Thyroid gland (tissue), 4 donors: Measurements from ENCODE around the gene HHLA2.
"Not testable (repeated sequence)": the region's sequence is repeated elsewhere in the genome, so short reads cannot be mapped to it uniquely, and the experiment has no call there.

ENCODE experiments used
- CTCF ChIP-seq, 6 experiments: fragments of 200-600 bp in 3 of 6; fragments of 450-650 bp in 3 of 6; sonication (generic) in 3 of 6; IDR thresholded peaks; one replicate each; pipeline ENCODE4 v1.5.1; 2016 to 2019; ENCODE audit warnings: antibody characterized with exemption in 6 of 6, mild to moderate bottlenecking in 2 of 6, inconsistent platforms in 1 of 6, moderate library complexity in 1 of 6
- POLR2A ChIP-seq, 2 donors: fragments of 450-650 bp; IDR thresholded peaks; one replicate each; pipeline ENCODE4 v1.6.1; 2017; ENCODE audit warnings: antibody characterized with exemption in 2 of 2, mild to moderate bottlenecking in 2 of 2, moderate library complexity in 1 of 2

GRCh38 chr3:108268235-108268634 lies 28.1 kb upstream of the HHLA2 start:
- TF ChIP-seq CTCF, POLR2A (IDR thresholded peaks at IDR 0.05): not testable (repeated sequence)
